Tibial nerve (tissue), 4 donors: Measurements from ENCODE around the gene BCL2. TPM values are rescaled to one million over a fixed set of nuclear protein-coding genes. Genes with fewer than 3 reads are reported as not detected.

ENCODE experiments used
- DNase-seq, 2 donors: peaks; one replicate each; pipeline ENCODE4 v3.0.0-alpha.2; 2019; ENCODE audit warnings: low spot score in 2 of 2
- H3K27ac ChIP-seq, 4 donors: fragments of 200-600 bp; sonication (generic) in 3 of 4; one replicate each; pipeline ENCODE4 v1.5.1; 2017 to 2019; ENCODE audit warnings: mild to moderate bottlenecking in 1 of 4
- H3K27me3 ChIP-seq, 2 donors: fragments of 200-600 bp; sonication (generic) in 1 of 2; one replicate each; pipeline versions ENCODE4 v1.5.1 to v1.6.0; 2017 to 2019
- H3K36me3 ChIP-seq, 3 donors: fragments of 200-600 bp; sonication (generic); one replicate each; pipeline ENCODE4 v1.5.1; 2018 to 2019
- H3K4me1 ChIP-seq, 4 donors: fragments of 200-600 bp; sonication (generic) in 3 of 4; one replicate each; pipeline ENCODE4 v1.5.1; 2017 to 2019
- H3K4me3 ChIP-seq, 4 donors: fragments of 200-600 bp; sonication (generic) in 3 of 4; one replicate each; pipeline ENCODE4 v1.5.1; 2017 to 2019; ENCODE audit warnings: mild to moderate bottlenecking in 1 of 4, moderate library complexity in 1 of 4
- H3K9me3 ChIP-seq, 4 donors: fragments of 200-600 bp; sonication (generic) in 3 of 4; one replicate each; pipeline ENCODE4 v1.5.1; 2017 to 2019
- CTCF ChIP-seq, 5 experiments: fragments of 200-600 bp in 3 of 5; fragments of 450-650 bp in 2 of 5; sonication (generic) in 3 of 5; IDR thresholded peaks; one replicate each; pipeline ENCODE4 v1.5.1; 2016 to 2019; ENCODE audit warnings: antibody characterized with exemption in 5 of 5, mild to moderate bottlenecking in 3 of 5, moderate library complexity in 2 of 5
- EP300 ChIP-seq, 2 donors: sonication (generic); formaldehyde crosslinking; IDR thresholded peaks; one replicate each; pipeline ENCODE4 v1.6.1; 2017; ENCODE audit warnings: antibody characterized with exemption in 2 of 2, mild to moderate bottlenecking in 1 of 2
- POLR2A ChIP-seq, 2 donors: fragments of 450-650 bp; IDR thresholded peaks; one replicate each; pipeline ENCODE4 v1.6.1; 2017; ENCODE audit warnings: antibody characterized with exemption in 2 of 2, mild to moderate bottlenecking in 2 of 2, moderate library complexity in 2 of 2
- WGBS, 2 donors: methylation state at CpG; one replicate each; pipeline ENCODE4 v1.1.5; 2018; 5-methylcytosine and 5-hydroxymethylcytosine counted together
- total RNA-seq, 4 donors: library from RNA; depleted of rRNA; stranded (reverse); fragments of >200 nt; gene quantifications; one replicate each; pipeline ENCODE4 v1.1.0, GENCODE V29; 2016

Gene BCL2
- total RNA-seq, 4 donors from 2014 or later = 54.7 to 79.1 (median 67.0) TPM

DNA sequence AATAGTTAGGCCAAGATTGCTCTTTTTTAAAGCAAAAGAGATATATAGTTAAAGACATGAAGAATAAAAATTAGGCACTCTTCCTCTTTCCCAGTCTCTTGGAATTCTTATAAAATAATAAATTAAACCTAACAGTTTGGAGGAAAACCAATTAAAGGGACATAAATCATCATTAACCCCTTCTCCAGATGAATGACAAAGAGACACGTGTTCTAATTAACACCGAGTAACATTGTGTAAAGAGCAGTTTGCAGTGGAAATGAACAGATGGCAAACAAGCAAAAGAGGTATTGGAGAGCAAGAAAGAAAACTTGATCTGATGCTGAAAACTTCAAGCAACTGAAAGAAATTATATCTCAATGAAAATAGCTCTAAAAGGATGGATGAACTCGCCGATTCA is 48.4 kb downstream of the BCL2 start:
- DNase-seq = no peak
- Histone ChIP-seq H3K27me3 (no peaks in the 10 kb centered on the region), H3K36me3 (no peaks in the 10 kb centered on the region), H3K4me1 (peaks cover 0 to 53% (median 35%) of the 10 kb centered on the region in 4 donors), H3K9me3 (no peaks in the 10 kb centered on the region), H3K4me3 (no peak overlapping the region), H3K27ac (peak overlapping the region in 3 of 4 donors; percentile 29 to 70 (median 69))
- 71 to 76% methylated on average over 4 of the region's 4 CpGs for WGBS, 2 donors
- no peak for TF ChIP-seq EP300 (IDR thresholded peaks at IDR 0.05)
- no peak for TF ChIP-seq CTCF (IDR thresholded peaks at IDR 0.05)
- no peak for TF ChIP-seq POLR2A (IDR thresholded peaks at IDR 0.05)

DNA sequence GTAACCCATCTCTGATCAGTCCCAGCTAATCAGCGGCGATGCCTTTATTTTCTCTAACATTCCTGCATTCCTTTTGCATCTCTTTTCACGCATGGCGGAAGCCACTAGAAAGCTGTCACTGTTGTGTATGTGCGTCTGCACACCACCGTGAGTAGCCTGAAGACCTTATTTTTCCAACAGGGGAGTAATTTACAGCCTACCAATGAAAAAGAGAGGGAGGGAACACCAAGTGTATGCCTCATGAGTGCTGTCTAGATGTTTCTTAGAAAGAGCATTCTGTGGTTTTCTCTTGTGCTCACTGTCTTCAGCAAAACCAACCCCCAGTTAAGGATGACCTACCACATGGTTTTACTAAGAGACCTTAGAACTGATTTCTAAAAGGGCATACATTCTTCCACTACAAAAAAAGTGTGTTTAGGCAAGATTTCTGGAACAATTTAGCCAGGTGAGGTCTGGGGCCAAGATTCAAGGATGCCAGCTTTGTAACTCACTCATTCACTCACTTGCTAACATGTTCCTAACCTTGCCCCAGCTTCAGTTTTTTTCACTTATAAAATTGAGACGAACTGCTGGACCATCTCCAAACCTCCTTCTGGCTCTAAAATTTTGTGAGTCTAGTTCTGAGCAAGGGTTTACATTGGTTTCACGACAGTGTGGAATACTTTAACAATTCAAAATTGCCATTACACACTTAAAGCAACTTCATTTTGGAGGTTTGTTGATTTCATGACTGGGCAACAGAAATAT is 51.4 kb downstream of the BCL2 start:
- Histone ChIP-seq H3K27ac (peak overlapping the region in 2 of 4 donors; percentile 61 to 97), H3K4me3 (no peak overlapping the region), H3K9me3 (no peaks in the 10 kb centered on the region), H3K4me1 (peaks cover 0 to 77% (median 42%) of the 10 kb centered on the region in 4 donors), H3K27me3 (no peaks in the 10 kb centered on the region), H3K36me3 (no peaks in the 10 kb centered on the region)
- 58 to 66% methylated on average over 8 of the region's 8 CpGs for WGBS, 2 donors
- DNase-seq = no peak
- TF ChIP-seq CTCF (IDR thresholded peaks at IDR 0.05) (no peak), POLR2A (IDR thresholded peaks at IDR 0.05) (no peak), EP300 (IDR thresholded peaks at IDR 0.05) (no peak)

- Histone ChIP-seq H3K27me3 (no peaks in the 10 kb centered on the region), H3K36me3 (no peaks in the 10 kb centered on the region), H3K9me3 (no peaks in the 10 kb centered on the region), H3K4me1 (peaks cover 0 to 79% (median 41%) of the 10 kb centered on the region in 4 donors), H3K27ac (peak overlapping the region; percentile 2 to 97 (median 34)), H3K4me3 (no peak overlapping the region)
- WGBS, 2 donors = 60 to 63% methylated on average over 8 of the region's 8 CpGs
- no peak for DNase-seq
- TF ChIP-seq CTCF (IDR thresholded peaks at IDR 0.05) (no peak), EP300 (IDR thresholded peaks at IDR 0.05) (peak in 1 of 2 donors; percentile 4)
Measured at GRCh38 chr18:63266888-63267790, 52.4 kb downstream of the BCL2 start.

DNA sequence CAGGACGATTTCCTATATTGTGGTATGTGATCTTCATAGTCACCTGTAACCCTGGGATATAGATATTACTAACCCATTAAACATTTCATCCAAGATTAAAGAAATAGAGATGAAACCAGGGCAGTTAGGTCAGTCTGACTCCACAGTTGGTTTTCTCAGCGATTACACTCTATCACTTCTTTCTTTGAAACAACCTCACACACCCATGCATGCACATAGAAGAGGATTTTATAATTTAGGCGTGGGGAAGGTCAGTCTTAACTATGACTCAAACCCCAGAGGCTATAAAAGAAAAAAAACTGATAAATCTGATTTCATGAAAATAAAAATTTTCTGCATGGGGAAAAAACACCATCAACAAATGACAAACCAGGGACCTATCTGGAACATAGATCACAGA is 54.2 kb downstream of the BCL2 start:
- H3K4me1 ChIP-seq = peaks cover 0 to 83% (median 45%) of the 10 kb centered on the region in 4 donors
- DNase-seq = no peak
- H3K9me3 ChIP-seq = no peaks in the 10 kb centered on the region
- 24 to 45% methylated on average over 3 of the region's 3 CpGs for WGBS, 2 donors
- peak overlapping the region; percentile 66 to 97 (median 83) for H3K27ac ChIP-seq
- no peaks in the 10 kb centered on the region for H3K36me3 ChIP-seq
- H3K27me3 ChIP-seq = no peaks in the 10 kb centered on the region
- TF ChIP-seq POLR2A (IDR thresholded peaks at IDR 0.05) (no peak), EP300 (IDR thresholded peaks at IDR 0.05) (no peak), CTCF (IDR thresholded peaks at IDR 0.05) (no peak)
- no peak overlapping the region for H3K4me3 ChIP-seq

DNA sequence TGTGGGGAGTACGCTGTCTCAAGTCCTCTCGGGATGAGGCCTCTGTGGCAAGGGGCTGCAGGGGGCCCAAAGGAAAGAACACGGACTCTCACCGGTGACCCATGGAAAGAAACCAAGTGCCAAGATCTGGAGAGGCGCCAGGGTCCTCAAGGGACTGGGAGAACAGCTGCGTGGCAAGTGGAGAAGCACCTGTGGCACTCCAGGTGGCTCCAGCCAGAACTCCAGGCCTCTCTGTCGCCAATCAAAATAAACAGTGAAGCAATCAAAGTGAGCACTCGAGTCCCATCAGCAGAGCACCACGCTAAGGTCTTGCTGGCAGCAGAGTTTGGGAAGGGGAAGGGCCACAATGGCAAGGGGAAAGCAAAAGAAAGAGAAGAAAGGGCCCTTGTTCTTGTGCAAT is 54.7 kb downstream of the BCL2 start:
- Histone ChIP-seq H3K36me3 (no peaks in the 10 kb centered on the region), H3K4me3 (no peak overlapping the region), H3K27me3 (no peaks in the 10 kb centered on the region), H3K27ac (peak overlapping the region; percentile 66 to 97 (median 83)), H3K9me3 (no peaks in the 10 kb centered on the region), H3K4me1 (peaks cover 0 to 84% (median 47%) of the 10 kb centered on the region in 4 donors)
- DNase-seq = no peak
- TF ChIP-seq EP300 (IDR thresholded peaks at IDR 0.05) = no peak
- no peak for TF ChIP-seq CTCF (IDR thresholded peaks at IDR 0.05)
- TF ChIP-seq POLR2A (IDR thresholded peaks at IDR 0.05) = no peak
- WGBS, 2 donors = 48 to 63% methylated on average over 9 of the region's 9 CpGs
